Measurements from ENCODE around the gene CEND1.
"Not testable (repeated sequence)": the region's sequence is repeated elsewhere in the genome, so short reads cannot be mapped to it uniquely, and the experiment has no call there.

CEND1 gene

DNA sequence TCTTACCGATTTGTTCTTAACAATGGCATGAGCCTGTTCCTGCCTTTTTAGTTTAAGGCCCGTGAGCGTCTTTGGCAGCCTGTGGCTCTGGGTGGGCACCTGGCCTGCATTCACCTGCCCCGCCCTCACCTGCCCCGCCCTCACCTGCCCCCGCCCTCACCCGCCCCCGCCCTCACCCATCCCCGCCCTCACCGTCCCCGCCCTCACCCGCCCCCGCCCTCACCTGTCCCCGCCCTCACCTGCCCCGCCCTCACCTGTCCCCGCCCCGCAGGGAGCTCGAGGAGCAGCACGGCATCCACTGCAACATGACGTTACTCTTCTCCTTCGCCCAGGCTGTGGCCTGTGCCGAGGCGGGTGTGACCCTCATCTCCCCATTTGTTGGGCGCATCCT is 26.8 kb downstream of the CEND1 start:
- DNase-seq = no peak

DNA sequence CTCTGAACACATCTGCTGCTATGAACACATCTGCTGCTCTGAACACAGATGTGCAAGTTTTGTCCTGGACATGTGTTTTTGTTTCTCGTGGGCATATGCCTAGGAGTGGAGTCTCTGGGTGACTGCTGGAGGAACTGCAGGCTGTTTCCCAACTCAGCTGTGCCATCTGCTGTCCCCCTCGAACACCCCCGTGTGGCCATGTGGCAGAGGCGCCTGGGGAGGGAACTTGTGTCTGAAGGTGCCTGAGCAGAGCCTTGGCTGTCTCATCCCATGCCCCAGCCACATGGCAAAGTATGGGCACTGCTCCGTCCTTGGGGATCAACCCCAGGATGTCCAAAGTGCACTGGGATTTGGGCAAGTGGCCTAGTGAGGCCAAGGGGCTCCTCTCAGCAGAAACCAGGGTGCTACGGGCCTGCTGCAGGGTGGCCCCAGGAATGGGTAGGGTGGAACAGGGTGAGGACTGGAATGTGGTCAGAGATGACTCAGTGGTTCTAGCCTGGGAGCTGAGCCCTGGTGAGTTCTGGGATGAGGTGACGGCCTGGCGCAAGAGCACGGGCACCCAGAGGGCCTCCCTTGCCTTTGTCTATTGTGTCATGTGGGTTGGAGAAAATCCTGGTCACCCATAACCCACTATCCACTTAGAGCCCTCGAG is 27.3 kb downstream of the CEND1 start:
- DNase-seq = no peak

DNA sequence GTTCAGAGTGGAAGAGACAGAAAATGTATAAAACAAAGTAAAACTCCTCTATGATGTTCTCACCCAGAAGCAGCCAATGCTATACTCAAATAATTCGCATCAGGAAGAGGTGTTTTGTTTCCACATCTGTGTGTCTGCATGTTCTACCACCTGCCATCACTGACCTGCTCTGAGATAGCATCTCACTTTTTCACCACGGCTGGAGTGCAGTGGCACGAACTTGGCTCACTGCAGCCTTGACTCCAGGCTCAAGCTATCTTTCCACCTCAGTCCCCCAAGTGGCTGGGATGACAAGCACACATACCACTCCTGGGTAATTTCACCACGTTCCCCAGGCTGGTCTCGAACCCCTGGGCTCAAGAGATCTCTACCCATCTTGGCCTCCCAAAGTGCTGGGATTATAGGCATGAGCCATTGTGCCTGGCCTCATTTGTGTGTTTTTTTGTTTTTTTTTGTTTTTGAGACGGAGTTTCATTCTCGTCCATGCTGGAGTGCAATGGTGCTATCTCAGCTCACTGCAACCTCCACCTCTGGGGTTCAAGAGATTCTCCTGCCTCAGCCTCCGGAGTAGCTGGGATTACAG is 28.3 kb downstream of the CEND1 start:
- no peak for DNase-seq

DNA sequence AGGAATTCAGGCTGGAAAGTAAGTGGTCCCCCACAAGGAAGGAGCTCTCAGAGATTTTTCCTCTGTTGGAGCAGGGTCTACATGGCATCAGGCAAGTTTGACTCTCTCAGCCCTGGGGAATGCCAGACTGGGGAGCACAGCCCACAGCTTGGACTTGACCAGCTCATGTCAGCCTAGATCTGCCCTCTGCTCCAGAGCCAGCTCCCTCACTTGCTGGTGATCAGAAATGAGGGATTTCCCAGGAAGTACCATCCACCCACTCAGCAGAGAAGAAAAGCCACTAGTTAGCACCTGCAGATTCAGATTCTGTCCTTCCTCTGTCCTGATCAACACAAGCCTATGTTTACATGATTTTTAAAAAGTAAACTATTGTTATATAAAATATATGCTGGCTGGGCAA is 29.7 kb downstream of the CEND1 start:
- no peak for DNase-seq

DNA sequence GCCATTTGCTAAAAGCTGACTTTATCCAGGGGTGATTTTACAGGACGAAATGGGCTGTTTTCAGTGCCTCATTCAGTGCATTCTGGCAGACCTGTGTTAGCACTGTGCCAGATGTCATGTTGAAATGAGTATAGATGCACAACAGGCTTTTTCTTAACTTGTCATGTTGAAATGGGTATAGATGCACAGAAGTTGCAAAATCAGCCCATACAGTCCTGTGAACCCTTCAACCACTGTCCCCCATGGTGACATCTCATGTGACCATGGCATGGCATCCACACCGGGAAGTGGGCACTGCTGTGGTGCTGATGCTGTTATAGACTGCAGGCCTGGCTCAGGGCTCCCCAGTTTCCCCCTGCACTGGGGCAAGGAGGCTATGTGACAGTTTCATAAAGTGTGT is 40.2 kb downstream of the CEND1 start:
- no peak for DNase-seq

DNA sequence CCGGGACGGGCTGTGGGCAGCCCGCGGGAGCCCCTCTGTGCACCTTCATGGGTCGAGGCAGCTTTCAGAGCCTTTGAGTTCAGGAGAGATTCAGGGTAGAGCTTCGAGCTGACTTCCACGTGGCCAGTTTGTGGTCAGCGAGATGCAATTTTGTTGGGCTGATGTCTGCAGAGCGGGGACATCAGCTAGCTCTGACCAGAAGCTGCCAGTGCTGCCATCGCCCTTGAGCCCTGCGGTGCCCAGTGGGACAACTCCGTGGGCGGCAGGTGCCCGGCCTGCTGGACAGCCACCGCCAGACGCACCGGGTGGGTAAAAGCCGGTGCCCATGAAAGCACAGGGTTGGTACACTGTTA is 41.9 kb downstream of the CEND1 start:
- DNase-seq = no peak

DNA sequence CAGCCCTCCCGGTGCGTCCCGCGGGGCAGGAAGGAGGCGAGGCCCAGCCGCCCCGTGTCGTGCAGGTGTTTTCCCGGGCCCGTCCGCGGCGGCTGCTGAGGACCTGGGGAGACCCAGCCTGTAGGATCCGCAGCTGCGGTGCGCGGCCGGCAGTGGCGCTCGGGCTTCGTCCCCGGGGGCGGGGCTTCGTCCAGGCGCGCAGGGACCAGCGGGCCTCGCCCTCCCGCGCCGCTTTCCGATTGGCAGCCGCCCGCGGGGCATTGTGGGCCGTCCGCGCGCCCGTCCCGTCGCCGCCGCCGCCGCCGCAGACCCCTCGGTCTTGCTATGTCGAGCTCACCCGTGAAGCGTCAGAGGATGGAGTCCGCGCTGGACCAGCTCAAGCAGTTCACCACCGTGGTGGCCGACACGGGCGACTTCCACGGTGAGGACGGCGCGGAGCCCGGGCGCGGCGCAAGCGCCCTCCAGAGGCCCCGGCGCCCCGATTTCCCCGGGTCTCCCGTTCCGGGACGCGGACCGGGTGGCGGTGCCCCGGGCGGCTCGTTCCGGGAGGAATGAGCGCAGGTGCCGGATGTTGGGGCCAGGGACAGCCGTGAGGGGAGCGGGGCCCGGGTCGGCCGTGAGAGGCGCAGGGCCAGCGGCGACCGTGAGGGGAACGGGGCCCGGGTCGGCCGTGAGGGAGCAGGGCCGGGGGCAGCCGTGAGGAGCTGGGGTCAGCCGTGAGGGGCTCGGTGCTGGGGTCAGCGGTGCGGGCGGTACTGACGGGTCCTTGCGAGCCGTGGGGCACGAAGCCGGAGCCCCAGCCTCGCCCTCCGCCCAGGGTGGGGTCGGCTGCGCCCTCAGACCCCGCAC is 42.5 kb downstream of the CEND1 start, which contains the start of gene TALDO1:
TALDO1 (plus strand) TSS at position 307 of the 849 bp plus-strand sequence; CDS start at position 325, 18 bp downstream.
- DNase-seq = peak; percentile 93

DNA sequence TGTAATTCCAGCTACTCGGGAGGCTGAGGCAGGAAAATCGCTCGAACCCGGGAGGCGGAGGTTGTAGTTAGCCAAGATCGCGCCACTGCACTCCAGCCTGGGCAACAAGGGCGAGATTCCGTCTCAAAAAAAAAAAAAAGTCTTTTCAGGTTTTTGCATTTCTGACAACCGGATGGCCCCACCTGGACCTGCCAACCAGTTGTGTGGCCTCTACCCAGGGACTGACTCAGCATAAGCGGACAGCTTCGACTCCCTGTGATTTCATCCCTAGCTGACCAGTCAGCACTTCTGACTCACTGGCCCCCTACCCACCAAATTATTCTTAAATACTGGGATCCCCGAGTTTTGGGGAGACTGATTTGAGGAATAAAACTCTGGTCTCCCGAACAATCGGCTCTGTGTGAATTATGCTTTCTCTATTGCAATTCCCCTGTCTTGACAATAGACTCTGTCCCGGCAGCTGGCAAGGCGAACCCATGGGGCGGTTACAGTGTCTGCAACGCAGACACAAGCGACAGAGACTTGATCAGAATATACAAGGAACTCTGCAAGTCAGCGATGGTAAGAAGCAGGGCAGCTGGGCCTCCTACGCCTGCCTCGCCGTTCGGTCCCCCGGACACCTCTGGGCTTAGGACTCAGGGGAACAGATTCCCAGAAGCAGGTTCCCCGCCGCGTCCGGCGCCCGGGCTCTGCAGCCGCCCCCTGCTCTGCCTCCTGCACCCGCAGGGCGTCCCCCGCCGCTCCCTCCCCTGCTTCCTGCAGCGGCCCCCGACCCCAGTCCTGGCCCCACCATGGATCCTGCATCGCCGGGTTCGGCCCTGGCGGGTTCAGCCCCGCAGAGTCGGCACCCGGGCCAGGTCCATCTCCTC is 43.4 kb downstream of the CEND1 start:
- peak; percentile 59 for DNase-seq

DNA sequence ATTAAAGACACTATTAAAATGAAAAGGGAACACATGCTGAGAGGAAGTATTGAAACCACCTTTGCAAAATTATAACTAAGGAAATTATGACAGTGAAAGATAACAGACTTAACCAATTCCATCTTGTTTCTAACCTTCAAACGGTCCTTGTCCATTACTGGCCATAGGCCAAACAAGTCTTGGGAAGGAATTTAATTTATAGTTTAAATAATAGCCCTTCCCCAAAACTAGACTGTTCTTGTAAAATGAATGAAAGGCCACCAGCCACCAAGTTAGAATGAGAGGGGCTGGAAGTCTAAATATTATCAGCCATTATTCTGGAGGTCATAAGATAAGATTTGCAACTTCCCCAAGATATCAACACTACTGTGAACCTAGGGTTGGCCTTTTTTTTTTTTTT is 44.5 kb downstream of the CEND1 start:
- DNase-seq = no peak

DNA sequence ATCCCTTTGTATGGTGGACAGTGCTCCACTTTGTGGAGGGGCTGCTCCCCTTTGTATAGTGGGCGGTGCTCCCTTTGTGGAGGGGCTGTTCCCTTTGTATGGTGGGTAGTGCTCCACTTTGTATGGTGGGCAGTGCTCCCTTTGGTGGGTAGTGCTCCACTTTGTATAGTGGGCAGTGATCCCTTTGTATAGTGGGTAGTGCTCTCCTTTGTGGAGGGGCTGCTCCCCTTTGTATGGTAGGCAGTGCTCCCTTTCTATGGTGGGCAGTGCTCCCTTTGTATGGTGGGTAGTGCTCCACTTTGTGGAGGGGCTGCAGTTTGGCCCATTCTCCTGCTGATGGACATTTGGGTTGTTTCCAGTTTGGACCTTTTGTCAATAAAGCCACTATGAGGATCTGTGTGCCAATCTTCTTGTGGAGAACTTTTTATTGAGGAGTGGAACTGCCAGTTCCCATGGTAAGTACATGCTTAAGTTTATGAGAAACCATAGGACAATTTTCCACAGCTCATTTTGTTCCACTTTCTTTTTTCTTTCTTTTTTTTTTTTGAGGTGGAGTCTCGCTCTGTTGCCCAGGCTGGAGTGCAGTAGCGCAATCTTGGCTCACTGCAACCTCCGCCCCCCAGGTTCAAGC is 47.2 kb downstream of the CEND1 start:
- no peak for DNase-seq

DNA sequence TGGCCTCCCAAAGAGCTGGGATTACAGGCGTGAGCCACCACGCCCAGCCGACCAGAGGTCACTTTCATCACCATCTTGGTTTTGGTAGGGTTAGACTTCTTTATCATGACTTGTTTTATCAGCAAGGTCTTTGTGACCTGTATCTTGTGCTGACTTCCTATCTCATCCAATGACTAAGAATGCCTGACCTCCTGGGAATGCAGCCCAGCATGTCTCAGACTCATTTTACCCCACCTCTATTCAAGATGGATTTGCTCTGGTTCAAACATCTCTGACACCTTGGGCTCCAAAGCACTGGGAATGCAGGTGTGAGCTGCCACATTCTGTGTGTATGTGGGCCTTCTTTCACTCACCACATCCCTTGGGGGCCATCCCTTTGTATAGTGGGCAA is 47.7 kb downstream of the CEND1 start:
- no peak for DNase-seq

DNA sequence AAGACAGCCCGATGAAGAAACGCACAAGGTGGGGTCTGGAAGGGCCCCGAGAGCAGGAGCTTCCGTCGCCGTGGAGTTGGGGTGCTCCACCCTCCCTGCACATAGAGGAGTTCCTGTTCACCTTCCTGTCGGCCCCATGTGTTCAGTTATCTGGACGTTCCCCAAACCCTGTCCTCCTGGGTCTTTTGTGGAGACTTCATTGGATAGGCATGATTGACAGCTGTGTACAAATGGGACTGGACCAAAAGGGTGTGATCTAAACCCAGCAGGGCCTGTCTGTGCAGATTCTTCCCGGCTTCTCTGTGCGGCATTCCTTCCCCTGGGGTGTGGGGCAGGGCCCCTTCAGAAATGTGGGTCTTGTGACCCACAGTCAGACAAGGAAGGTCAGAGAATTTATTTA is 52.0 kb downstream of the CEND1 start:
- not testable (repeated sequence) for DNase-seq

DNA sequence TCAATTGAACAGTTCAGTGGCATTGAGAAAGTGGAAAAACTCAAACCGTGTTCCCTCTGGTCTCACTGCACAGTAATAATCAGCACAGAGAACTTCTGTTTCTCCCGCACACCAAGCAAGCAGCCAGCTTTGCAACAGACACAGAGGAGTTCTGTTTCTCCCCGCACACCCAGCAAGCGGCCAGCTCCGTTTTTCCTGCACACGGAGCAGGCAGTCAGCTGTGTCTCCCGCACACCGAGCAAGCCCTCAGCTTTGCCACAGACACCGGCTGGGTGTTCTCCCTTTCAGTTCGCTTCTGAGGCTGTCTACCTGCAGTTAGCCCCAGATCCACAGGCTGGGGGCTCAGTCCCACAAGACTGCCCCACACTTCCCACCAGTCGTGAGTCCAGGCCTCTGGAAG is 52.5 kb downstream of the CEND1 start:
- no peak for DNase-seq
